HepG2 (cell line): Measurements from ENCODE around the gene FBF1. TPM values are rescaled to one million over a fixed set of nuclear protein-coding genes. Genes with fewer than 3 reads are reported as not detected.

Experiments
- AGO1 ChIP-seq: fragments of 200-400 bp; formaldehyde crosslinking; IDR thresholded peaks from 2 replicates; pipeline ENCODE4 v1.6.1; 2017; ENCODE audit warnings: mild to moderate bottlenecking, low read depth, low read length, moderate library complexity; ENCODE audit not compliant: poor library complexity, severe bottlenecking
- CREM ChIP-seq, 2 experiments: sonication (generic) in 1 of 2; formaldehyde crosslinking in 1 of 2; IDR thresholded peaks; 2 replicates each; pipeline versions ENCODE4 v1.4.0 to v1.6.1; 2016 to 2020; ENCODE audit warnings: antibody characterized with exemption in 1 of 2, mild to moderate bottlenecking in 1 of 2, missing genetic modification reagents in 1 of 2
- KLF6 ChIP-seq: IDR thresholded peaks from 2 replicates; pipeline ENCODE4 v1.8.0; 2016; ENCODE audit warnings: missing biosample characterization, missing genetic modification reagents
- MYNN ChIP-seq: sonication (generic); formaldehyde crosslinking; IDR thresholded peaks from 2 replicates; pipeline ENCODE4 v1.4.0; 2020; ENCODE audit warnings: mild to moderate bottlenecking, low read depth, missing genetic modification reagents
- RBM22 ChIP-seq: fragments of 200-400 bp; formaldehyde crosslinking; optimal IDR thresholded peaks from 2 replicates; pipeline ENCODE3; 2017; ENCODE audit warnings: mild to moderate bottlenecking, low read length, moderate library complexity
- SNAI1 ChIP-seq: sonication (generic); formaldehyde crosslinking; IDR thresholded peaks from 2 replicates; pipeline ENCODE4 v1.5.0; 2020; ENCODE audit warnings: mild to moderate bottlenecking, missing genetic modification reagents, borderline replicate concordance
- ZNF33B ChIP-seq: sonication (generic); formaldehyde crosslinking; IDR thresholded peaks from 2 replicates; pipeline ENCODE4 v1.5.1; 2020; ENCODE audit warnings: mild to moderate bottlenecking, missing genetic modification reagents
- ZNF567 ChIP-seq: sonication (generic); formaldehyde crosslinking; IDR thresholded peaks from 2 replicates; pipeline ENCODE4 v1.8.1; 2023; ENCODE audit warnings: mild to moderate bottlenecking, missing genetic modification reagents, borderline replicate concordance
- ZNF577 ChIP-seq: sonication (generic); formaldehyde crosslinking; IDR thresholded peaks from 2 replicates; pipeline ENCODE4 v1.4.0; 2020; ENCODE audit warnings: mild to moderate bottlenecking, low read depth, missing genetic modification reagents, borderline replicate concordance
- ZNF761 ChIP-seq: sonication (generic); formaldehyde crosslinking; conservative IDR thresholded peaks from 2 replicates; pipeline ENCODE4 v1.4.0; 2020; ENCODE audit warnings: mild to moderate bottlenecking, missing genetic modification reagents
- ZNF776 ChIP-seq: sonication (generic); formaldehyde crosslinking; IDR thresholded peaks from 2 replicates; pipeline ENCODE4 v1.4.0; 2020; ENCODE audit warnings: mild to moderate bottlenecking, missing genetic modification reagents
- ZNF781 ChIP-seq: sonication (generic); formaldehyde crosslinking; IDR thresholded peaks from 2 replicates; pipeline ENCODE4 v1.5.1; 2020; ENCODE audit warnings: borderline replicate concordance, mild to moderate bottlenecking, missing genetic modification reagents; ENCODE audit errors: not compliant biosample characterization
- polyA plus RNA-seq, 8 experiments: library from polyadenylated mRNA; depleted of rRNA in 3 of 8; stranded (reverse) in 7 of 8; unstranded in 1 of 8; fragments of >200 nt; fragmentation: Illumina TruSeq in 4 of 8; extraction: Trizol in 4 of 8; gene quantifications; 2 replicates each; pipeline versions ENCODE4 v1.2.1 to v1.2.3, GENCODE V29; 2011 to 2016; ENCODE audit warnings: low read depth in 4 of 8, missing spikeins in 1 of 8, mixed read lengths in 1 of 8; ENCODE audit not compliant: insufficient read depth in 1 of 8
- total RNA-seq, 5 experiments: library from RNA; depleted of rRNA; stranded (reverse); fragments of >200 nt; fragmentation: Illumina TruSeq; extraction: Trizol; gene quantifications; 2 replicates each; pipeline ENCODE4 v1.2.3, GENCODE V29; 2016; ENCODE audit warnings: low read depth in 1 of 5
- TF ChIP-seq, protein P1 (sequence below): sonication (generic); formaldehyde crosslinking; IDR thresholded peaks from 2 replicates; pipeline ENCODE4 v1.4.0; 2020; ENCODE audit warnings: missing genetic modification reagents, borderline replicate concordance
- TF ChIP-seq, protein P2 (sequence below): IDR thresholded peaks from 2 replicates; pipeline ENCODE4 v1.6.1; 2016; ENCODE audit warnings: control low read depth
- TF ChIP-seq, protein P3 (sequence below): sonication (generic); formaldehyde crosslinking; IDR thresholded peaks from 2 replicates; pipeline ENCODE4 v1.4.0; 2020; ENCODE audit warnings: missing genetic modification reagents
- TF ChIP-seq, protein P4 (sequence below): sonication (generic); formaldehyde crosslinking; IDR thresholded peaks from 2 replicates; pipeline ENCODE4 v1.5.1; 2020; ENCODE audit warnings: mild to moderate bottlenecking, missing genetic modification reagents, borderline replicate concordance

The FBF1 gene
- total and polyA plus RNA-seq, 2 of the 13 experiments (the other 11 are each of a cell fraction or from before 2014, with no cell fraction given) = 2.4 to 8.1 TPM

DNA sequence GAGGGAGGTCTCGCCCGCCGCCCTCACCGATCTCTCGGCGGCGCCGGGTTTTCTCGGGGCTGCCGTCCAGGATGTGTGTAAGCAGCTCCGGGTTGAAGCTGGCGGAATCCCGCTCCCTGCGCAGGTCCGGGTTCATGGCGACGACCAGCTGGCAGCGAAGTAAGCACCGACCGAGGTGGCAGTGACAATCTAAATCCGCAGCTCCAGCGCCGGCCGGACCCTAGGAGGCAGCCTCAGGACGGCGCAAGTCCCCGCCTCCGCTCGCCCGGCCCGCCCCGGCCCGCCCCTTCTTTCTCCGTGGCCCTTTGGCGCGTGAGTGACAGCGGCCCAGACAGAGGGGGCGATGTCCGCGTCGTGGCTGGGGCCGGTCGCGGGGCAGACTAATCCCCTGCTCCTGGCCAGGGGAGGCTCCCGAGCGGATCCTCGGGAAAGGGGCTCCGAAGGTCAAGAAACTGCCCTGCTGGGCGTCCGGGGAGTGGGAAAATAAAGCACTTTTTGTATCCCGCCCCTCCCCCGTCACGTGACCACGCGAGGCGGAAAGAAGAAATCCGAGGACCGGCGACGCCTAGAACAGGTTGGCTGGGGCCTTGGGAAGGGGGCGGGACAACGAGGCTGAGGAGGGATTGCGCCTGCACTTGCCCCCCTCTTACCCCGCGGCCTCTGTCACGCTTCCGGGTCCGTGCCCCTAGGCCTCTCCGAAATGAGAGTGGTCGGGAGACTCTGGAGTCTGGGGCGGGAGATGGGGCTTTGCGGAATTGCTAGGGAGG is 38.3 kb upstream of the FBF1 start, which contains the start of the genes ACOX1 and TEN1 (continued):
- TF ChIP-seq, protein P1, sequence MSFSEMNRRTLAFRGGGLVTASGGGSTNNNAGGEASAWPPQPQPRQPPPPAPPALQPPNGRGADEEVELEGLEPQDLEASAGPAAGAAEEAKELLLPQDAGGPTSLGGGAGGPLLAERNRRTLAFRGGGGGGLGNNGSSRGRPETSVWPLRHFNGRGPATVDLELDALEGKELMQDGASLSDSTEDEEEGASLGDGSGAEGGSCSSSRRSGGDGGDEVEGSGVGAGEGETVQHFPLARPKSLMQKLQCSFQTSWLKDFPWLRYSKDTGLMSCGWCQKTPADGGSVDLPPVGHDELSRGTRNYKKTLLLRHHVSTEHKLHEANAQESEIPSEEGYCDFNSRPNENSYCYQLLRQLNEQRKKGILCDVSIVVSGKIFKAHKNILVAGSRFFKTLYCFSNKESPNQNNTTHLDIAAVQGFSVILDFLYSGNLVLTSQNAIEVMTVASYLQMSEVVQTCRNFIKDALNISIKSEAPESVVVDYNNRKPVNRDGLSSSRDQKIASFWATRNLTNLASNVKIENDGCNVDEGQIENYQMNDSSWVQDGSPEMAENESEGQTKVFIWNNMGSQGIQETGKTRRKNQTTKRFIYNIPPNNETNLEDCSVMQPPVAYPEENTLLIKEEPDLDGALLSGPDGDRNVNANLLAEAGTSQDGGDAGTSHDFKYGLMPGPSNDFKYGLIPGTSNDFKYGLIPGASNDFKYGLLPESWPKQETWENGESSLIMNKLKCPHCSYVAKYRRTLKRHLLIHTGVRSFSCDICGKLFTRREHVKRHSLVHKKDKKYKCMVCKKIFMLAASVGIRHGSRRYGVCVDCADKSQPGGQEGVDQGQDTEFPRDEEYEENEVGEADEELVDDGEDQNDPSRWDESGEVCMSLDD (CRISPR knock-in tag) = no peak; the same call in none of the 2 replicates
- TF ChIP-seq ZNF776 (CRISPR knock-in tag) (peak; percentile 58), CREM (IDR thresholded peaks at IDR 0.05) (peak; percentile 76), CREM (CRISPR knock-in tag; IDR thresholded peaks at IDR 0.05) (no peak), SNAI1 (CRISPR knock-in tag) (peak; percentile 84; the same call in 1 of the 2 replicates), MYNN (CRISPR knock-in tag) (no peak; the same call in none of the 2 replicates), ZNF577 (CRISPR knock-in tag) (no peak), ZNF761 (CRISPR knock-in tag) (peak; percentile 91), ZNF33B (no peak; the same call in 1 of the 2 replicates), ZNF781 (no peak), ZNF567 (CRISPR knock-in tag) (0 out of 2 replicates have a peak, but pooled peaks have one; percentile 72), RBM22 (peak; percentile 74), AGO1 (peak; percentile 80), KLF6 (peak; percentile 88)
- TF ChIP-seq, protein P2, sequence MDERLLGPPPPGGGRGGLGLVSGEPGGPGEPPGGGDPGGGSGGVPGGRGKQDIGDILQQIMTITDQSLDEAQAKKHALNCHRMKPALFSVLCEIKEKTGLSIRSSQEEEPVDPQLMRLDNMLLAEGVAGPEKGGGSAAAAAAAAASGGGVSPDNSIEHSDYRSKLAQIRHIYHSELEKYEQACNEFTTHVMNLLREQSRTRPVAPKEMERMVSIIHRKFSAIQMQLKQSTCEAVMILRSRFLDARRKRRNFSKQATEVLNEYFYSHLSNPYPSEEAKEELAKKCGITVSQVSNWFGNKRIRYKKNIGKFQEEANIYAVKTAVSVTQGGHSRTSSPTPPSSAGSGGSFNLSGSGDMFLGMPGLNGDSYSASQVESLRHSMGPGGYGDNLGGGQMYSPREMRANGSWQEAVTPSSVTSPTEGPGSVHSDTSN (CRISPR knock-in tag) = peak; percentile 91
- TF ChIP-seq, protein P3, sequence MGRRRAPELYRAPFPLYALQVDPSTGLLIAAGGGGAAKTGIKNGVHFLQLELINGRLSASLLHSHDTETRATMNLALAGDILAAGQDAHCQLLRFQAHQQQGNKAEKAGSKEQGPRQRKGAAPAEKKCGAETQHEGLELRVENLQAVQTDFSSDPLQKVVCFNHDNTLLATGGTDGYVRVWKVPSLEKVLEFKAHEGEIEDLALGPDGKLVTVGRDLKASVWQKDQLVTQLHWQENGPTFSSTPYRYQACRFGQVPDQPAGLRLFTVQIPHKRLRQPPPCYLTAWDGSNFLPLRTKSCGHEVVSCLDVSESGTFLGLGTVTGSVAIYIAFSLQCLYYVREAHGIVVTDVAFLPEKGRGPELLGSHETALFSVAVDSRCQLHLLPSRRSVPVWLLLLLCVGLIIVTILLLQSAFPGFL (CRISPR knock-in tag) = no peak
- TF ChIP-seq, protein P4, sequence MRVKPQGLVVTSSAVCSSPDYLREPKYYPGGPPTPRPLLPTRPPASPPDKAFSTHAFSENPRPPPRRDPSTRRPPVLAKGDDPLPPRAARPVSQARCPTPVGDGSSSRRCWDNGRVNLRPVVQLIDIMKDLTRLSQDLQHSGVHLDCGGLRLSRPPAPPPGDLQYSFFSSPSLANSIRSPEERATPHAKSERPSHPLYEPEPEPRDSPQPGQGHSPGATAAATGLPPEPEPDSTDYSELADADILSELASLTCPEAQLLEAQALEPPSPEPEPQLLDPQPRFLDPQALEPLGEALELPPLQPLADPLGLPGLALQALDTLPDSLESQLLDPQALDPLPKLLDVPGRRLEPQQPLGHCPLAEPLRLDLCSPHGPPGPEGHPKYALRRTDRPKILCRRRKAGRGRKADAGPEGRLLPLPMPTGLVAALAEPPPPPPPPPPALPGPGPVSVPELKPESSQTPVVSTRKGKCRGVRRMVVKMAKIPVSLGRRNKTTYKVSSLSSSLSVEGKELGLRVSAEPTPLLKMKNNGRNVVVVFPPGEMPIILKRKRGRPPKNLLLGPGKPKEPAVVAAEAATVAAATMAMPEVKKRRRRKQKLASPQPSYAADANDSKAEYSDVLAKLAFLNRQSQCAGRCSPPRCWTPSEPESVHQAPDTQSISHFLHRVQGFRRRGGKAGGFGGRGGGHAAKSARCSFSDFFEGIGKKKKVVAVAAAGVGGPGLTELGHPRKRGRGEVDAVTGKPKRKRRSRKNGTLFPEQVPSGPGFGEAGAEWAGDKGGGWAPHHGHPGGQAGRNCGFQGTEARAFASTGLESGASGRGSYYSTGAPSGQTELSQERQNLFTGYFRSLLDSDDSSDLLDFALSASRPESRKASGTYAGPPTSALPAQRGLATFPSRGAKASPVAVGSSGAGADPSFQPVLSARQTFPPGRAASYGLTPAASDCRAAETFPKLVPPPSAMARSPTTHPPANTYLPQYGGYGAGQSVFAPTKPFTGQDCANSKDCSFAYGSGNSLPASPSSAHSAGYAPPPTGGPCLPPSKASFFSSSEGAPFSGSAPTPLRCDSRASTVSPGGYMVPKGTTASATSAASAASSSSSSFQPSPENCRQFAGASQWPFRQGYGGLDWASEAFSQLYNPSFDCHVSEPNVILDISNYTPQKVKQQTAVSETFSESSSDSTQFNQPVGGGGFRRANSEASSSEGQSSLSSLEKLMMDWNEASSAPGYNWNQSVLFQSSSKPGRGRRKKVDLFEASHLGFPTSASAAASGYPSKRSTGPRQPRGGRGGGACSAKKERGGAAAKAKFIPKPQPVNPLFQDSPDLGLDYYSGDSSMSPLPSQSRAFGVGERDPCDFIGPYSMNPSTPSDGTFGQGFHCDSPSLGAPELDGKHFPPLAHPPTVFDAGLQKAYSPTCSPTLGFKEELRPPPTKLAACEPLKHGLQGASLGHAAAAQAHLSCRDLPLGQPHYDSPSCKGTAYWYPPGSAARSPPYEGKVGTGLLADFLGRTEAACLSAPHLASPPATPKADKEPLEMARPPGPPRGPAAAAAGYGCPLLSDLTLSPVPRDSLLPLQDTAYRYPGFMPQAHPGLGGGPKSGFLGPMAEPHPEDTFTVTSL (CRISPR knock-in tag) = peak; percentile 81; the same call in 1 of the 2 replicates
